Right renal cortex interstitium (tissue), 3 donors: ENCODE measurements around the gene FASN. TPM values are rescaled to one million over a fixed set of nuclear protein-coding genes. Genes with fewer than 3 reads are reported as not detected.
A peak's percentile ranks its signal among the peaks of the same experiment; 100 is the strongest.
"Not testable (repeated sequence)": the region's sequence is repeated elsewhere in the genome, so short reads cannot be mapped to it uniquely, and the experiment has no call there.

Experiments used
- DNase-seq, 3 donors: peaks; one replicate each; pipeline ENCODE4 v3.0.0-alpha.2; 2013; ENCODE audit warnings: low read depth in 3 of 3, low spot score in 2 of 3
- polyA plus RNA-seq, 3 donors: library from polyadenylated mRNA; unstranded; fragments of 120-200 nt; gene quantifications; one replicate each; pipeline ENCODE4 v1.2.1, GENCODE V29; 2013; ENCODE audit not compliant: insufficient read length in 3 of 3

Gene FASN
- polyA plus RNA-seq, 3 donors, result 26.6 to 34.2 (median 26.6) TPM

DNA sequence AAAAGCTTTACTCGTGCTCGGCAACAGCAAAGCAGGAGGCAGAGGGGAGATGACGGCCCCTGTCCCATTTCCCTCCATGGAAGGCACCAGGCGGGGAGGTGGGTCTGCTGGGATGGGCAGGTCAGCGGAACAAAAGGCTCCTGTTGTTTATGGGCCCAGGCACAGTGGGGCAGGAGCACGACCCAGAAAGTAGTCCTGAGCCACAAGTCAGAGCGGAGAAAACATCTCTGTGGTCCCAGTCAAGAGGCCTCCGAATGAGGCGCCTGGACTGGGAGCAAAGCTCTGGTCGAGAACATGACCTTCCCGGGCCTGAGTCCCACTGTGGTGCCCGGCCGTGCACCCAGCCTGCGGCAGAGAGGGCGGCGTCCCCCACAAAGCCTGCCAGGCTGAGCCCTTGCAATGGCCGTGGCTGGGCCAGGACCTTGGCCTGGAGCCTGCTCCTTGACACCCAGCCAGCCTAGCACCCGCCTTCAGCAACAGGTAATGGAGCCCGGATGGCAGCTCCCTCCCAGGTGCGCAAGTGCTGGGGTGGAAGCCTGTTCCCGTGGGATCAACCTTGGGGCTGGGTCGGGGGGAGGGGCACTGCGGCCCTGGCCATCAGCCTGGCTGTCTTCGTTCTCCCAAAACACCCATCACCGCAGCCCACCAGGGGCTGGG is 50.0 kb downstream of the FASN start:
- DNase-seq, result no peak

DNA sequence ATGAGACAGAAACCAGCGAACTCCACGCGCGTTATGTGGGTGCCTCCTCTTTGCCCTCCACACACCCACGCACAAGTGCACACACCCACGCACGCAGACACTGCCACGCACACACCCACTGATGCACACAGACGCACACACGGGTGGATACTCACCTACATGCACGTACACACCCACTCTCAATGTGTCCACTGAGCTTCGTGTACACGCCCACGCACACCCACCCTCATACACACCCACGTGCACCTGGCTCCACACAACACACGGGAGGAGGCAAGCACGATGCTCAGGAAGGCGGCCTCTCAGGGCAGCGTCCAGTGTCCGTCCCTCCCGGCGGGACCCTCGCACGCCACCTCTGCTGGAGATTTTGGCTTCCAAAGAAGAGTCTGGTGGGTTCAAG is 50.7 kb downstream of the FASN start:
- no peak for DNase-seq

DNA sequence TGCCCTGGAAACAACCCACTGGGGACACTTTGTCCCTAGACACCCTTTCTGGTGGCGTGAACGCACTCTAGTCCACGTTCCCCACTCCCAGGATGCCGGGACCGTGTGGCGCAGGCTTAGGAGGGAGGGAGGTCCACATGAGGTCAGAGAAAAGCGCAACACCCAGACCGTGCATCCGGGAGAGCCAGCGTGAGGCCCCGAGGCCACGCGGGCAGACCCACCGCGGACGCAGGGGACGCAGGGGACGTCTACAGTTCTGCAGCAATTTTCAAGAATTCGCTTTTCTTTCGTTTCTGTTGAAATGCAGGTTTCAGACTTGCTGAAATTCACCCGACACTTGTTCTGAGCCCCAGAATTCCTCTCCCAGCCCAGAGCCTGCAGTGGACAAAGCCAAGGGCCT is 51.1 kb downstream of the FASN start:
- DNase-seq, result no peak

DNA sequence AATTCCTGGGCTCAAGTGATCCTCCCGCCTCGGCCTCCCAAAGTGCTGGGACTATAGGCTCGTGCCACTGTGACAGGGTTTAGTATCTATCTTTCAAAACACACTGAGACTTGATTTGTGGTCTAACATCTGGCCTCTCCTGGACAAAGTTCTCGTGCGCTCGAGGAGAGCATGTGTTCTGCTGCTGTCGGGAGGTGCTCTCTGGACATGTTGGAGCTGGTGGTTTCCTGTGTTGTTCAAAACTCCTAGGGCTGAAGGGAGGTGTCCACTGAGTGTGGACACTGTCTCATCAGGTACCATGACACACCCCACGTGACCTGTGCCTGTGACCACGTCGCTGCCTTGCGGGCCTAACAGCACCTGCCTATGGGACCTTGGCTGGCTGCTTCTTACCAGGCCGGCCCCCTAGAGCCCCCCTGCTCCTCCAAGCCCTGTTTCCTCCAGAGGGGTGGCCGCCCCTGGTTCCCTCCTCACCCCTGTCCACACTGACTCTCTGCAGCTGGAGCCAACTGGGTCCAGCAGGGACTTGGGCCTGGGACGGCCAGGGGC is 52.0 kb downstream of the FASN start:
- DNase-seq, result no peak

DNA sequence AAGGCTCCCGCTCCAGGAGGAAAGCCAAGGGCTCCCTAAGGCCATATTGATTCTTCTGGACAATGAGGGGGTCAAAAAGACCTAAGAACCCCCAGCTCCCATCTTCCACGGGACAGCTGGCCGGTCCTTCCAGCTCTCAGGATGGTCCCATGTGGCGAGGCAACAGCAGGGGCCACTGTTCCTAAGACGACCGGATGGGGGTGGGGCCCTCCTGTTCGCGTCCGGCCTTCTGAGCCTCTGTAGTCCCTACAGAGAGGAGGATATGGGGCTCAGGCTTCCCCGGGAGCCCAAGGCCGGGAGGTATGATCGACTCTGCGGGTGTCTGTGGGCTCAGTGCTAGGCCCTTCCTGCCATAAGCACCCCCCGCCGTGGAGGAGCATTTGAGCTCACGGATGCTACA is 54.5 kb downstream of the FASN start:
- DNase-seq, result no peak

DNA sequence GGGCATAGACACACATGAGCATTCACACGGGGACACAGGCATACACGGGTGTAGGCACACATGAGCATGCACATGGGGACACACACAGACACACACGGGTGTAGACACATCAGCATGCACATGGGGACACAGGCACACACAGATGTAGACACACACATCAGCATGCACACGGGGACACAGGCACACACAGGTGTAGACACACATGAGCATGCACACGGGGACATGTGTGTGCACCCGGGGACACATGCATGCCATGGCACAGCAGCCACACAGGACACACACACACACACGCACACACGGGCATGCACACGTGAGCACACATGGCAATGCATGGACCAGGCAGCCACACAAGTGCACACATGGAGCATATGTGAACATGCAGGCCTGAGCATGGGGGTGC is 55.4 kb downstream of the FASN start:
- DNase-seq, result no peak

DNA sequence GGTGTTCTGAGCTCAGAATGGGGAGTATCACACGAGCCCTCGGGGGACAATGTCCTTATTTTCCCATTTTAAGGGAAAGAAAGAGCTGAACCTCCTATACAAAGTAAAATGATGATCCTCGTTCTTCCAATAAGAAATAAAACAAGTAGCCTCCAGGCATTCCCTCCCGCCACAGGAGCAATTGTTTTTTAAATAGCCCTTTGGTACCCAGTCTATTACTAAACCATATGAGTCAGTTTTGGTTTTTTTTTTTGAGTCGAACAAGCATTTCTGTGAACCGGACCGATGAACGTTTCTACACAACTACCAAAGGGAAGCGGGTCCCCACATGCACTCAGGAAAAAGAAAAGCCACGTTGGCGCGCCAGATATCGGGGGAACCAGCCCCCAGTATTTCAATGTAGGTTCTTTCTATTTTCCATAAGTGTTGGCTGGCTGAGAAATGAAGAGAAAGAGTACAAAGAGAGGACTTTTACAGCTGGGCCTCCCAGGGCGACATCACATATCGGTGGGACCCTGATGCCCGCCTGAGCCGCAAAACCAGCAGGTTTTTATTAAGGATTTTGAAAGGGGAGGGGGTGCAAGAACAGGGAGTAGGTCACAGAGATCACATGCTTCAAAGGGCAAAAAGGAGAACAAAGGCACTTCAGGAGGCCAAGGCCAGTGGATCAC is 56.8 kb downstream of the FASN start:
- no peak for DNase-seq

DNA sequence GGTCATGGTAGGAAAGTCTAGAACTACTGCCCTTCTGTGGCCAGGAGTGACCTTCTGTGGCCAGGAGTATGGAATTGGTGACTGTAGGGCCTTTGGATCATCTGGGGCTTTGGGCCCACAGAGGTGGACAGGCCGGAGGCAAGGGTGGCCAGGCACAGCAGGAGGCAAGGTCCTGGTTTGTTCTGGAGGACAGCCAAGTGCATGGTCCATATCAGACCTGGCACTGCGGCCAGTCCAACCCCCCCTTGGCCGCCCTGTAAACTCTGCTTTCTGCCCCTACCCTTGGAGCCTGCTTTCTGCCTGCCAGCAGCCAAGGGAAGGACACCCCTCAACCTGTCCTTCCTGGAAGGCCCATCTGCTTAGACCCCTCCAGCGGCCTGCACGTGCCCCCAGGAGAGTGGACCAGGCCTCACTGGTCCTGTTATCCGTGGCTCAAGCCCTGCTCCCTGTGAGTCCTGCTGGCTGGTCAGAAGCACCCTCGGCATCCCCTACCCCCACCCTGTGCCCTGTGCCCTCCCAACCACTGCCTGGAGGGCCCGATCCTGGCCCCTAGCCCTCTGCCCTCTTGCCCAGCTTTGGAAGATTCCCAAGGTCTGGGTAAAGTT is 58.2 kb downstream of the FASN start:
- no peak for DNase-seq

DNA sequence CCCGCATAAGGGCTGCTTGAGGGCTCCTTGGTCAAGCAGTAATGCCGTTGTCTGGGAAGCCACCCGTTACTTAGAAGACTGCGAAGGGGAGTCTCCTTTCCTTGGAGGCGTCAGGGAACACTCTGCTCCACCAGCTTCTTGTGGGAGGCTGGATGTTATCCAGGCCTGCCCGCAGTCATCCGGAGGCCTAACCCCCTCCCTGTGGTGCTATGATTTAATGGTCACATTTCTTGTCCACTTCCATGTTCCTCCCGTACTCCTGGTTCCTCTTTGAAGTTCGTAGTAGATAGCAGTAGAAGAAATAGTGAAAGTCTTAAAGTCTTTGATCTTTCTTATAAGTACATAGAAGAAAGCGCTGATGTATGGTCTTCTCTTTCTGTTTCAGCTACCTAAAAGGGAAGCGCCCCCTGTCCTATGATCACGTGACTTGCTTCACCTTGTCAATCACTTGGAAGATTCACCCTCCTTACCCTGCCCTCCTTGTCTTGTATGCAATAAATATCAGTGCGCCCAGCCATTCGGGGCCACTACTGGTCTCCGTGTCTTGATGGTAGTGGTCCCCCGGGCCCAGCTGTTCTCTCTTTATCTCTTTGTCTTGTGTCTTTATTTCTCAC is 59.1 kb downstream of the FASN start:
- DNase-seq, result not testable (repeated sequence)

DNA sequence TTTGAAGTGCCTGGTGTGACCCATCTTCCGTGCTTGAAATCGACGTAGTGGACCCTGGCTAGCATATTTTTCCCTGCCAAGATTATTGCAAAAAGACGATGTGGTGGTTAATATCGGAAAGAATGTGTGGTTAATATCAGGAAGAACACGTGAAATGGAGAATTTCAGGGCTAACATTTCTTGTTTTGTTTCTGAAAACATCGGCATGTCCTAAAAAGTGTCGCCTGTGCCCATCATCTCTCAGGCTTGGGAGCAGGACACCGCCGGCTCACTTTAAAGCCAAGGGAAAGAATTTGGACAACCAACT is 60.2 kb downstream of the FASN start:
- DNase-seq, result no peak

DNA sequence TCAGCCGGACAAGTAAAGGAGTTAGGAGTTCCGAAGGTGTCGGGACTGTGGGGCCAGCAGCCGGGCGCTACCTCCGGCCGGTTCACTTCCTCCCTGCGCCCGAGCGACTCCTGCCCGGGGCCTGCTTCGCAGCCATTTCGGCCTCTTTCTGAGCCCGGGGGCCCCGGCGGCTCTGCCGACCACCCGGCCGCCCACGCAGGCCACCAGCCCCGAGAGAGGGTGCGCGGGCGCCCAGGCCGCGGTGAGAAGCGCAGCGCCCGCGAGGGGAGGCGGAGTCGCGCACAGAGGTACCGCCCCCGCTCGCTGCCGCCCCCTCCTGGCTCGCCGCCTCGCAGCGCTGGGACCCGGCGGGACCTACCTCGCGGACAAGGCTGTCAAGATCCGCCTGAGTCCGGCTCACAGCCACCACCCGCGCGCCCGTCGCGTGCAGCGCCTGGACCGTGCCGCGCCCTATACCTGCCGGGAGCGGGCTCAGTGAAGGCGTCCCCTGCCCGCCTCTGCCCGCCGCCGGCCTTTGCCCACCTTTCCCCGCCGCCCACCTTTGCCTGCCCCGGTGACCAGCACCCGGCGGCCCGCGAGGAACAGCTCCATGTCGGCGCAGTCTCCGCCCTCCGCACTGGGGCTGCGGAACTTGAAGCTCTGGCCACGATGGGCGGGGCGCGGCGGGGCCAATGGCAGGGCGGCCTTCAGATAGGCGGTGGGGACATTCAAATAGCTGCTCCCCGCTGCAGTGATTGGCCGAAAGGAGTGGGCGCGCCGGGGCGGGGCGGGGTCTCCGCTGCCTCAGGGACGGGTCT is 60.7 kb downstream of the FASN start, which contains the start of gene DCXR:
TSS of gene DCXR (minus strand) at position 606 of the 797 bp plus-strand sequence. CDS start at position 591, 15 bp downstream.
- DNase-seq, result peak; percentile 73 to 91 (median 89)

DNA sequence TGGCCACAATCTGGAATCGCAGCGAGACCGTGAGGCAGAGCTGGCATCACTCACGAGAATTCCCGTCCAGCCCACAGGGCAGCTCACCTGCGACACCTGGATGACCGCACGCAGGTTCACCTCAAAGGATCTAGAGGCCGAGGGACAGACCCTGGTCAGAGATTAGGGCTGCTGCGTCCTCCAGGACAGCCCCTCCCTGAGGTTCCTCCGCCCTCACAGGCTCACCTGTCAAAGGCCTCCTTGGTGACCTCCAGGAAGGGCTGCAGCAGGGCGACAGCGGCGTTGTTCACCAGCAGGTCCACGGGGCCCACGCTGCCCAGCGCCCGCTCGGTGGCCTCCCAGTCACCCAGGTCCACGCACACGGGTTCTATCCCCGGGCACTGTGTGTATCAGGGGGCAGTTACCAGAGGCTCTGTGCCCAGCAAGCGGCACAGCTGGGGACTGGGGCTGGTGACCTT is 61.4 kb downstream of the FASN start:
- DNase-seq, result no peak

DNA sequence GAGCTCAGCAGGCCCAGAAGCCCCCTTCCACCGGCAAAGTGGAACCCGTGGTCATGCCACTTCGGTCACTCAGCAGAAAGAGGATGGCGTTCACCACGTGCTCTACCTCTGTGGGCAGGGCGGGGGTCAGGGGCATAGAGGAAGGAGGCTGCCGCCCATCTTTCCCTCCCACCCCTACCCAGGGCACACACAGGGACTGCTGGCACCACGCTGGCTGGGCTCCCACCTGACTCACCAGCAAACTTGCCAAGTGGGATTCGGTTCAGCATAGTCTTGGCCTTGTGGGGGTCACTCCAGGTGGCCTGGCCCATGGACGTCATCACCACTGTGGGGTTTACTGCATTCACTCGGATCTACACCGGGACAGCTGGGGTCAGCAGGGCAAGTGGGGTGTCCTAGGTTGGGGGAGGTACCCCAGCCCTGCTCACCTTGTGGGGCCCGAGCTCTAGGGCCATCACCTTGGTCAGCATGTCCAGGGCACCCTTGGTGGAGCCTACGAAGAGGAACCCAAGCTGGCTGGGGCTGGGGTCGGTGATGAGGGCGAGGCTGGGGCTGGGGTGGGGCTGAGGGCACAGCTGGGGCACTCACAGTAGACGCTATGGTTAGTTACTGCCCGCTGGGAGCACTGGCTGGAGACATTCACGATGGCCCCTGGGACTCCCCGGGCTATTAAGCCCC is 61.9 kb downstream of the FASN start:
- DNase-seq, result no peak

DNA sequence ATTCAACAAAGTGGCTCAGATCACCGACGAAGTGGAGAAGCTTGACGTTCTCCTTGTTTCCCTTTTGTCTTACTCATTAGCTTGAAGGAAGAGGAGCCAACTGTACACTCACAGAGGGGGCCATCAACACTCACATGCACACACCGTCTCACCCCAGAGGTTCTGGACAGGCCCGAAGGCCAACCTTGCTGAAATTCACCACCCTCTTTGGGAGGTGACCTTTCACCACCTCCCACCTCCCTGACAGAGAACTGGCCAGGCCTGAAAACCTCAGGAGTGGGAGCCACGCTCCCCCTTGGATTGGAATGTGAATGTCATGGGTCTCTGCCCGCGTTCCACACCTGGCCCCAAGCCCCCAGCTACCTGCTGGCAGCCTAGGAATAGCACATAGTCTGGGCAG is 62.5 kb downstream of the FASN start:
- DNase-seq, result no peak

DNA sequence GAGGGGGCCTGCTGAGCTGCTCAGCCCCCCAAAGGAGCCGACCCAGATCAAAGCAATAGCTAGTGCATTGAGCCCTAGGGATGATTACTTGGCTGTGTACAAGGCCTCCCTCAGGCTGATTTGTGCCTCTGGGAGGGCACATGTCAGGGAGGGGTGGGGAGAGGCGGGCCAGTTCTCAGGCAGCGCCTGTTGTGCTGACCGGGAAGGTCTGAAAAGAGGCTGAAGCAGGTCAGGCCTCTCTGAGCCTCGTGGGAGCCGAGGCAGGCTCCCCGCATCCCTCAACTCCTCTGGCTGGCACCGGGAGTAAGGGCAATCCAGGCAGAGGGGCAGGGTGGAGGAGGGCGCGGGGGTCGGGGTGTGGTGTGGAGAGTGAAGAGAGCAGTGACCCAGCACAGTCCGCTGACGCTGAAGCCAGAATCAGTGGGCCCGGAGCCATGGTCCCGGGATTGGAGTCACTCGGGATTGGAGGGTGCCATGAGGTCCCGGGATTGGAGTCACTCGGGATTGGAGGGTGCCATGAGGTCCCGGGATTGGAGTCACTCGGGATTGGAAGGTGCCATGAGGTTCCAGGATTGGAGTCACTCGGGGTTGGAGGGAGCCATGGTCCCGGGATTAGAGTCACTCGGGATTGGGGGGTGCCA is 63.5 kb downstream of the FASN start:
- no peak for DNase-seq

DNA sequence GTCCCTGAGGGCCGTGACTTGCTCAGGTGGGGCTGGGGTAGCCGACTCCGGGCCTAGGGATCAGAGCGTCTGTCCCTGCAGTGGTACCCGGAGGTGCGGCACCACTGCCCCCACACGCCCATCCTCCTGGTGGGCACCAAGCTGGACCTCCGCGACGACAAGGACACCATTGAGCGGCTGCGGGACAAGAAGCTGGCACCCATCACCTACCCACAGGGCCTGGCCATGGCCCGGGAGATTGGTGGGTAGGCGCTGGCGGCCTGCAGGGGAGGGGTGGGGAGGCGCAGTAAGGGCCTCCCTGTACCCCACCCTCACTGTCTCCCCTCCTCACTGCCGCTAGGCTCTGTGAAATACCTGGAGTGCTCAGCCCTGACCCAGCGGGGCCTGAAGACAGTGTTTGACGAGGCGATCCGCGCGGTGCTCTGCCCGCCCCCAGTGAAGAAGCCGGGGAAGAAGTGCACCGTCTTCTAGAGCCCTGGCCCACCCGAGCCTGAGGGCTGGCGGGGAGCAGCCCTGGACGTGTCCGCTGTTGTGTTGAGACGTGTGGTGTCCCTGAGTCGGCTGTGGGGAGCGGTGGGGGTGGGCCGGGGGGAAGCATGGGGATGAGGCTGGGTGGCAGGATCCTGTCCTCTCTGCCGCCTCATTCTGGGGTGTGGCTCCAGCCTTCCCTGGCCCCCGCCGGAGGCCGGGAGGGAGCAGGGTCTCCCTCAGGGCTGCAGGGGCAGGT is 64.5 kb downstream of the FASN start:
- no peak for DNase-seq

DNA sequence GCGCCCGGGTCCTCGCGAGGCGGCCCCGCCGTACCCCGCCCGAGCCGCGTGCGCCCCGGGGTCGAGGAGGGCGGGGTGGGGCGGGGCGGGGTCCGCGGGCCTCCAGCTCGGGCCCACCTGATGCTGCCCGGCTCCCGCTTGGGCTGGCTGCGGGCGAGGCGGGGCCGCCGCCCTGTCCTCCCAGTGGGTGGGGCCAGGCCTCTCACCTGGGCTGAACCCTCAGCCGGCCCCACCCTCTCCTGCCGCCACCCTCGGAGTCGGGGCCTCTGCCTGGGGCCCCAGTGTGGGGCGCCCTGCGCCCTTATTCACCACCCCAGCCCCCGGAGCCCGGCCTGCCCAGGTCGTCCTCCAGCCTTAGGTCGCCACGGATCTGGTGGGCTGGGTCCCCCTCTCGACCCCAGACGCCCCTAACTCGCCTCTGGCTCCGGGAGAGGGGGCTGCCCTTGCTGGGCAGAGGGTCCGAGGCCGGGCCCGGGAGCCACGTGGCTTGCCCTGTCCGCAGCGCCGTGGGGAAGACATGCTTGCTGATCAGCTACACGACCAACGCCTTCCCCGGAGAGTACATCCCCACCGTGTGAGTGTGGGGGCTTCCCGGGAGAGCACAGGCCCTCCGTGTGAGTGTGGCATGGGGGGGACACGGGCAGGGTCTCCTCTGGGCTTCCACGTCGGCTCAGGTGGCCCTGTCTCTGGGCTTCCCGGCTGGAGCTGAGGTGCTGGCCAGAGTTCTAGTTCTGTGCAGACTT is 66.0 kb downstream of the FASN start:
- no peak for DNase-seq

DNA sequence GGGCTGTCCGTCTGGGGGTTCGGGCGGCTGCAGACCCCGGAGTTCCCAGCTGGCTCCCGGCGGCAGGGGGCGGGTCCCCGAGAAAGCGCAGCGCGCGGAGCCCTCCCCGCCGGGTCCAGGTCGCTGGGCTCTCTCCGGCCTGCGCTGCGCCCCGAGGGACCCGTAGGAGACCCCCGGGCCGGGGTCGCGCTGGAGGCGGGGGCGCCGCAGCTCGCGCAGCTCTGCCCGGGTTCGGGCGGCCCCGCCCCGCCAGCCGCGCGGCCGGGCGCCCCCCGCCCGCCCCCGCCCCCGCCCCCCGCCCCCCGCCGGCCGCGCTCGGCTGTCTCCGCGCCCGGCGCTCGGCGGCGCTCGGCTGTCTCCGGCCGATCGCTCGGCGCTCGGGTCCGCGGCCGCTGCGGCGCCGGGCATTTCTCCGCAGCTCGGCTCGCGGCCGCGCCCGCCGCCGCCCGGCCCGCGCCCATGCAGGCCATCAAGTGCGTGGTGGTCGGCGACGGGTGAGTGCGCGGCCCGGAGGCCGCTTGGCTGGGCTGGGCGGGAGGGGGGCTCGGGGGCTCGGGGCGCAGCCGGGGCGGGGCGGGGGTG is 66.6 kb downstream of the FASN start, which contains the start of gene RAC3:
TSS of gene RAC3 (plus strand) at position 376 of the 582 bp plus-strand sequence. CDS start at position 460, 84 bp downstream.
- no peak for DNase-seq
